ENCODE results near the gene SYP.

The SYP gene

DNA sequence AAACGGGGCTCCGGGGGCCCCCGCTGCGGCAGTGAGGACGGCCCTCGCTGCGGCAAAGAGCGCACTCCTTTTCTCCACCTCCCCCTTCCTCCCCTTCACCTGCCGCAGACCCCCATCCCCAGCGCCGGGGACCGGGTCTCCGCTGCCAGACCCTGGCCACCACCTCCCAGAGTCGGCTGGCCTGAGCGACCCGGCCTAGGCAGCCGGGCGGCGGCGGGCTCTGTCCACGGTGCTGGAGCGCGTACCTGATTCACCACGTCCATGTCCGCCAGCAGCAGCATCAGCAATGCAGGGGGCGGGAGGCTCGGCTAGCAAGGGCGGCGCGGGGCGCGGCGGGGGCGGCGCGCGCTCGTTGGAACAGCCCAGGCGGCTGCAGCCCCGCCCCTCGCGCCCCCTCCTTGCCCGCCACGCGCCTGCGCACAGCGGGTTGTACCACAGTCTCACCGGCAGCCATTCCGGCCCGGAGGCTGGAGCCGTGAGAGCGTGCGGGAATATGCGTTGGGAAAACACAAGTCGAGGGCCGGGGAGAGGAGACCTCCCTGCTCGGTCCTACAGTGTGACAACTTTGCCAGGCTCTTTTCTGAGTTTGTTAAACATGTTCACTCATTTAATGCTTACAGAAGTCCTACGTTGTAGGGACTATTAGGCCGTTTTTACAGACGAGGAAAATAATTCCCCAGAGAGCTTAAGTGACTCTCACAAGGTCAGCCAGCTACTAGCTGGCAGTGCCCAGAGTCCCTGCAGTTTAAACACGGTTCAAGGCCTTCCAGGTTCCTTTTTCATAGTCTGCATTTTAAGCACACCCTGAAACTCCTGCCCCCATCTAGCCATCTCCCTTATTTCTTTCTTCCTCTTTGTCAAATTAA lies at the start of gene SYP:
Gene SYP, minus strand, starts transcription at position 288 of the 866 bp plus-strand sequence. Its CDS starts 7 bp downstream, at position 281.
- POLR2A ChIA-PET: interaction anchor here (1.0 kb wide), 4 partner anchors 9 to 34 kb away, joined by 3 to 6 read pairs (median 3); no protein-coding TSS in a partner anchor

DNA sequence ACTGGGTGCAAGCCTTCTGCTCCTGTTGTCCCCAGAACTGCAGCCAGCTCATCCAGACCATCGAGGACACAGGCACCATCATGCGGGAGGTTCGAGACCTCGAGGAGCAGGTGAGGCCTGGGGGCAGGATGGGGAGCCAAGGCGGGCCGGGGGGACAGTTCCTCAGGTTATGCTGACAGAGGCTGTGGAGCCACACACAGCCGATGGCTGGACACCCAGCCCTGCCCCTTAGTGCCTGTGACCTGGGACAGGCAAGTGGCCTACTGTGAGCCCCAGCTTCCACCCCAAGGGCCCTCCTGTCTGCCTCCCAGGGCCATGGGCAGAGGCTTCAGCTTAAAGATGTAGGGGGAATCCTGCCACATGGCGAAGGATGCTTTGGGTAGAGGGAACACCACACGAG lies 49.6 kb upstream of the SYP start:
- no peak for TF ChIP-seq ARNT (IDR thresholded peaks at IDR 0.05)
- TF ChIP-seq, protein P1, sequence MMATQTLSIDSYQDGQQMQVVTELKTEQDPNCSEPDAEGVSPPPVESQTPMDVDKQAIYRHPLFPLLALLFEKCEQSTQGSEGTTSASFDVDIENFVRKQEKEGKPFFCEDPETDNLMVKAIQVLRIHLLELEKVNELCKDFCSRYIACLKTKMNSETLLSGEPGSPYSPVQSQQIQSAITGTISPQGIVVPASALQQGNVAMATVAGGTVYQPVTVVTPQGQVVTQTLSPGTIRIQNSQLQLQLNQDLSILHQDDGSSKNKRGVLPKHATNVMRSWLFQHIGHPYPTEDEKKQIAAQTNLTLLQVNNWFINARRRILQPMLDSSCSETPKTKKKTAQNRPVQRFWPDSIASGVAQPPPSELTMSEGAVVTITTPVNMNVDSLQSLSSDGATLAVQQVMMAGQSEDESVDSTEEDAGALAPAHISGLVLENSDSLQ (IDR thresholded peaks at IDR 0.05): no peak
- TF ChIP-seq ZNF384 (IDR thresholded peaks at IDR 0.05): no peak
- no peak for TF ChIP-seq CTBP1 (IDR thresholded peaks at IDR 0.05; ENCODE audit: borderline replicate concordance)
- CTCF ChIA-PET: interaction anchor here (2.3 kb wide), 1 partner anchor 57 kb away, joined by 5 read pairs; no protein-coding TSS in a partner anchor
- POLR2A ChIA-PET: interaction anchor here (0.7 kb wide), 1 partner anchor 11 kb away, joined by 3 read pairs; no protein-coding TSS in a partner anchor
- no peak for DNase-seq (ENCODE audit: extremely low spot score)

More for the DNA sequence above, at the start of gene SYP:
- TF ChIP-seq L3MBTL2 (conservative IDR thresholded peaks at IDR 0.05) (peak; percentile 88), ELF4 (IDR thresholded peaks at IDR 0.05) (peak; percentile 34; the same call in 1 of the 2 replicates), HDGF (IDR thresholded peaks at IDR 0.05; ENCODE audit: borderline replicate concordance) (no peak), SP1 (IDR thresholded peaks at IDR 0.05) (no peak), FOXM1 (IDR thresholded peaks at IDR 0.05; ENCODE audit: borderline replicate concordance) (peak; percentile 43; the same call in 1 of the 2 replicates), SUZ12 (IDR thresholded peaks at IDR 0.05) (no peak), NFRKB (IDR thresholded peaks at IDR 0.05) (no peak), FOXA1 (IDR thresholded peaks at IDR 0.05) (no peak), TARDBP (IDR thresholded peaks at IDR 0.05) (no peak), BHLHE40 (IDR thresholded peaks at IDR 0.05; ENCODE audit: borderline replicate concordance) (no peak), FOXK2 (IDR thresholded peaks at IDR 0.05) (no peak), LEF1 (IDR thresholded peaks at IDR 0.05; ENCODE audit: borderline replicate concordance) (no peak), ARNT (IDR thresholded peaks at IDR 0.05) (0 out of 2 replicates have a peak, but pooled peaks have one; percentile 42), ZNF384 (IDR thresholded peaks at IDR 0.05) (no peak), CTBP1 (IDR thresholded peaks at IDR 0.05; ENCODE audit: borderline replicate concordance) (no peak)
- TF ChIP-seq, protein P1 (IDR thresholded peaks at IDR 0.05): no peak
- CTCF ChIA-PET: interaction anchor here (2.5 kb wide), 1 partner anchor 8 kb away, joined by 7 read pairs; no protein-coding TSS in a partner anchor
- DNase-seq (ENCODE audit: extremely low spot score): peak; percentile 92

DNA sequence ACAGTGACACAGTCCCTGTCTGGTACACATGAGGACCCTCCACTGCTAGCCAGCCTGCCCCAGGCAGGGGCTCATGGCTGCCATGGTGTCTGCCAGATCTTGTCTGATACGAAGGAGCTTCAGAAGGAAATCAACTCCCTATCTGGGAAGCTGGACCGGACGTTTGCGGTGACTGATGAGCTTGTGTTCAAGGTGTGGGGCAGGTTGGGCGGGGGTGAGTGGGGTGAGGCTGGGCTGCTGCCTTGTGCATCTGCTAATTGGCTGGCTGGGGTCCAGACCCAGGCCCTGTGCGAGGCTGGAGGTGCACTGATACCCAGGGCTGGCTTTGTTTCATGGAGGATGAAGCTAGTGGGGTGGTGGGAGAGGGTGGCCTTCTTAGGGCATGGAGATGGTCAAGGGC lies 49.1 kb upstream of the SYP start:
- DNase-seq (ENCODE audit: extremely low spot score): no peak
- TF ChIP-seq ELF4 (IDR thresholded peaks at IDR 0.05): no peak
- no peak for TF ChIP-seq SP1 (IDR thresholded peaks at IDR 0.05)
- no peak for TF ChIP-seq HDGF (IDR thresholded peaks at IDR 0.05; ENCODE audit: borderline replicate concordance)
- no peak for TF ChIP-seq TARDBP (IDR thresholded peaks at IDR 0.05)
- TF ChIP-seq L3MBTL2 (conservative IDR thresholded peaks at IDR 0.05): no peak
- TF ChIP-seq FOXA1 (IDR thresholded peaks at IDR 0.05): no peak
- TF ChIP-seq SUZ12 (IDR thresholded peaks at IDR 0.05): no peak
- no peak for TF ChIP-seq FOXK2 (IDR thresholded peaks at IDR 0.05)
- no peak for TF ChIP-seq ZNF384 (IDR thresholded peaks at IDR 0.05)
- no peak for TF ChIP-seq BHLHE40 (IDR thresholded peaks at IDR 0.05; ENCODE audit: borderline replicate concordance)
- TF ChIP-seq CTBP1 (IDR thresholded peaks at IDR 0.05; ENCODE audit: borderline replicate concordance): no peak
- no peak for TF ChIP-seq FOXM1 (IDR thresholded peaks at IDR 0.05; ENCODE audit: borderline replicate concordance)
- no peak for TF ChIP-seq LEF1 (IDR thresholded peaks at IDR 0.05; ENCODE audit: borderline replicate concordance)
- no peak for TF ChIP-seq ARNT (IDR thresholded peaks at IDR 0.05)
- TF ChIP-seq, protein P1 (IDR thresholded peaks at IDR 0.05): no peak
- CTCF ChIA-PET: interaction anchor here (2.3 kb wide), 1 partner anchor 56 kb away, joined by 5 read pairs; no protein-coding TSS in a partner anchor
- POLR2A ChIA-PET: no interaction called here

DNA sequence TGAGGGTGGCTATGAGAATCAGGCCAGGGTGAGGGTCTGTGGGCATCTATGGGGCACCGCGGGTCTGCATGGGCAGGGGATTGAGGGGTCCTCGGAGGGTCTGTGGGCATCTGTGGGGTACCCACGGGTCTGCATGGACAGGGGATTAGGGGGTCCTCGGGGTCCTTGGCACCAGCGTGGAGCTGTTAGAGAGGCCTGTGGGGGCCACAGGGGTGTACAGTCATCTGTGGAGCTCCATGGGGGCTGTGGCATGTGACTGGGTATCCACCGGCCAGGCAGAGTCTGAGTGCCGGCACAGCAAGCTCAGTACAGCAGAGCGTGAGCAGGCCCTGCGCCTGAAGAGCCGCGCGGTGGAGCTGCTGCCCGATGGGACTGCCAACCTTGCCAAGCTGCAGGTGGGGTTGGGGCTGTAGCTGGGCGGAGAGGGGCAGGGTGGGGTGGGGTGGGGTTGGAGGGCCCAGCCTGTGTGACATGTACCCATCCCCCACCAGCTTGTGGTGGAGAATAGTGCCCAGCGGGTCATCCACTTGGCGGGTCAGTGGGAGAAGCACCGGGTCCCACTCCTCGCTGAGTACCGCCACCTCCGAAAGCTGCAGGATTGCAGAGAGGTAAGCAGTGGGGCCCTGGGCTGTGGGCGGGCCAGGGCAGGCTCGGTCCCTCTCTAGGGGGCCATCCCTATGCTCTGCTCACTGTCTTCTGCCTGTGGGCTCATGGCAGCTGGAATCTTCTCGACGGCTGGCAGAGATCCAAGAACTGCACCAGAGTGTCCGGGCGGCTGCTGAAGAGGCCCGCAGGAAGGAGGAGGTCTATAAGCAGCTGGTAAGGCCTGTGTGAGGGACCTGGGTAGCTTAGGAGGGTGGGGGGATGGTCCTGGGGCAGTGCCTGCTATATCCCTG lies 48.2 kb upstream of the SYP start:
- ChIA-PET CTCF (interaction anchor here (1.1 to 2.3 kb wide), 2 partner anchors 10 to 55 kb away, joined by 3 to 5 read pairs; no protein-coding TSS in a partner anchor), POLR2A (interaction anchor here (1.2 kb wide), 1 partner anchor 20 kb away, joined by 4 read pairs; no protein-coding TSS in a partner anchor)
- no peak for DNase-seq (ENCODE audit: extremely low spot score)
- TF ChIP-seq FOXA1 (IDR thresholded peaks at IDR 0.05) (no peak), ZNF384 (IDR thresholded peaks at IDR 0.05) (no peak), BHLHE40 (IDR thresholded peaks at IDR 0.05; ENCODE audit: borderline replicate concordance) (no peak), SUZ12 (IDR thresholded peaks at IDR 0.05) (no peak), FOXK2 (IDR thresholded peaks at IDR 0.05) (no peak), LEF1 (IDR thresholded peaks at IDR 0.05; ENCODE audit: borderline replicate concordance) (no peak), CTBP1 (IDR thresholded peaks at IDR 0.05; ENCODE audit: borderline replicate concordance) (no peak), NFRKB (IDR thresholded peaks at IDR 0.05) (no peak), L3MBTL2 (conservative IDR thresholded peaks at IDR 0.05) (no peak), HDGF (IDR thresholded peaks at IDR 0.05; ENCODE audit: borderline replicate concordance) (no peak), TARDBP (IDR thresholded peaks at IDR 0.05) (no peak)

DNA sequence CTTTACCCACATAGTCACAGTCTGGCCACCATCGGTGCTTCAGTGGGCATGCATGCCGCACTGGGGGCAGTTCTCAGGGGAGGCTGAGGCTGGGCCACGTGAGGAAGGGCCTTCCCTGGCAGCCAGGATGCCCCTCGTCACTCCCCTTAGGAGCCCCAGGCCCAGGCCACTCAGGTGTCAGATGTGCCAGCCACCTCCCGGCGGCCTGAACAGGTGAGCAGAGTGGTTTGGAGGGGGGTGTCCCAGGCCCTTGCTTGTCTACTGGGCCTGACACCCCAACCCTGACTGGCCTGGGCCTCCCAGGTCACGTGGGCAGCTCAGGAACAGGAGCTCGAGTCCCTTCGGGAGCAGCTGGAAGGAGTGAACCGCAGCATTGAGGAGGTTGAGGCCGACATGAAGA lies 47.4 kb upstream of the SYP start:
- DNase-seq (ENCODE audit: extremely low spot score): no peak
- ChIA-PET CTCF (no interaction called here), POLR2A (interaction anchor here (1.2 kb wide), 1 partner anchor 21 kb away, joined by 4 read pairs; no protein-coding TSS in a partner anchor)
- TF ChIP-seq CTBP1 (IDR thresholded peaks at IDR 0.05; ENCODE audit: borderline replicate concordance): no peak
- no peak for TF ChIP-seq FOXK2 (IDR thresholded peaks at IDR 0.05)
- TF ChIP-seq FOXM1 (IDR thresholded peaks at IDR 0.05; ENCODE audit: borderline replicate concordance): no peak
- no peak for TF ChIP-seq SUZ12 (IDR thresholded peaks at IDR 0.05)
- TF ChIP-seq L3MBTL2 (conservative IDR thresholded peaks at IDR 0.05): no peak

All from HEK293T (cell line).